Fibroblast of lung (primary cell): ENCODE measurements around the gene DUSP8. TPM values are rescaled to one million over a fixed set of nuclear protein-coding genes. Genes with fewer than 3 reads are reported as not detected.

ENCODE experiments used
- DNase-seq, 2 donors: peaks; one replicate each; pipeline versions ENCODE4 v3.0.0 to v3.0.0-alpha.2; 2010; ENCODE audit warnings: low read depth in 2 of 2
- H2AFZ ChIP-seq: 2 replicates; pipeline ENCODE4 v1.5.1; 2012; ENCODE audit warnings: low read length, control low read depth, inconsistent platforms
- H3K27ac ChIP-seq: 2 replicates; pipeline ENCODE4 v1.5.1; 2011; ENCODE audit warnings: low read length, control low read depth; ENCODE audit not compliant: insufficient read depth
- H3K27me3 ChIP-seq: 2 replicates; pipeline ENCODE4 v1.5.1; 2011; ENCODE audit warnings: mild to moderate bottlenecking, low read length; ENCODE audit not compliant: control insufficient read depth, insufficient read depth
- H3K36me3 ChIP-seq: 2 replicates; pipeline ENCODE4 v1.5.1; 2011; ENCODE audit warnings: low read length; ENCODE audit not compliant: control insufficient read depth, insufficient read depth
- H3K4me1 ChIP-seq: 2 replicates; pipeline ENCODE4 v1.5.1; 2011; ENCODE audit warnings: low read length; ENCODE audit not compliant: control insufficient read depth, insufficient read depth; ENCODE audit errors: extremely low read depth
- H3K4me2 ChIP-seq: 2 replicates; pipeline ENCODE4 v1.5.1; 2011; ENCODE audit warnings: low read length, control low read depth; ENCODE audit not compliant: insufficient read depth; ENCODE audit errors: extremely low read depth
- H3K4me3 ChIP-seq, 4 experiments: fragments of 200-600 bp in 1 of 4; sonication (generic) in 1 of 4; replicated peaks in 1 of 4; 2 replicates each; pipeline ENCODE4 v1.5.1; 2011 to 2016; ENCODE audit warnings: low read length in 4 of 4, low read depth in 3 of 4, mild to moderate bottlenecking in 3 of 4, control low read depth in 2 of 4, inconsistent platforms in 1 of 4, mixed read lengths in 1 of 4; ENCODE audit not compliant: insufficient read depth in 1 of 4; ENCODE audit errors: control extremely low read depth in 1 of 4
- H3K79me2 ChIP-seq: 2 replicates; pipeline ENCODE4 v1.5.1; 2012; ENCODE audit warnings: mild to moderate bottlenecking, low read length, inconsistent platforms; ENCODE audit not compliant: control insufficient read depth, insufficient read depth
- H3K9ac ChIP-seq: 2 replicates; pipeline ENCODE4 v1.5.1; 2011; ENCODE audit warnings: mild to moderate bottlenecking, low read length, control low read depth; ENCODE audit not compliant: insufficient read depth
- H3K9me3 ChIP-seq: 2 replicates; pipeline ENCODE4 v1.5.1; 2012; ENCODE audit warnings: low read depth, low read length; ENCODE audit not compliant: control insufficient read depth, insufficient read depth
- H4K20me1 ChIP-seq: 2 replicates; pipeline ENCODE4 v1.5.1; 2011; ENCODE audit warnings: low read length; ENCODE audit not compliant: control insufficient read depth, insufficient read depth; ENCODE audit errors: extremely low read depth
- EZH2 ChIP-seq: IDR thresholded peaks from 2 replicates; pipeline ENCODE4 v1.5.1; 2012; ENCODE audit warnings: low read length, control low read depth, mild to moderate bottlenecking; ENCODE audit errors: missing control alignments
- polyA plus RNA-seq, 2 donors: library from polyadenylated mRNA; depleted of rRNA in 1 of 2; stranded (reverse) in 1 of 2; unstranded in 1 of 2; fragments of >200 nt; gene quantifications; 2 replicates each; pipeline ENCODE4 v1.2.1, GENCODE V29; 2011 to 2012; ENCODE audit warnings: missing spikeins in 1 of 2
- total RNA-seq: library from RNA; depleted of rRNA; stranded (reverse); fragments of >200 nt; gene quantifications from 2 replicates; pipeline ENCODE4 v1.2.1, GENCODE V29; 2014
- TF ChIP-seq, protein P1 (sequence below), 2 donors: IDR thresholded peaks in 1 of 2; conservative IDR thresholded peaks in 1 of 2; 1 replicate in 1 of 2; 2 replicates in 1 of 2; pipeline ENCODE4 v1.5.1; 2011 to 2012; ENCODE audit warnings: low read length in 2 of 2, control low read depth in 1 of 2, inconsistent platforms in 1 of 2, low read depth in 1 of 2, mild to moderate bottlenecking in 1 of 2

DUSP8 gene
- total and polyA plus RNA-seq, 2 donors (not counting 1 experiment from before 2014, with no cell fraction given), result 0.62 to 0.66 TPM

DNA sequence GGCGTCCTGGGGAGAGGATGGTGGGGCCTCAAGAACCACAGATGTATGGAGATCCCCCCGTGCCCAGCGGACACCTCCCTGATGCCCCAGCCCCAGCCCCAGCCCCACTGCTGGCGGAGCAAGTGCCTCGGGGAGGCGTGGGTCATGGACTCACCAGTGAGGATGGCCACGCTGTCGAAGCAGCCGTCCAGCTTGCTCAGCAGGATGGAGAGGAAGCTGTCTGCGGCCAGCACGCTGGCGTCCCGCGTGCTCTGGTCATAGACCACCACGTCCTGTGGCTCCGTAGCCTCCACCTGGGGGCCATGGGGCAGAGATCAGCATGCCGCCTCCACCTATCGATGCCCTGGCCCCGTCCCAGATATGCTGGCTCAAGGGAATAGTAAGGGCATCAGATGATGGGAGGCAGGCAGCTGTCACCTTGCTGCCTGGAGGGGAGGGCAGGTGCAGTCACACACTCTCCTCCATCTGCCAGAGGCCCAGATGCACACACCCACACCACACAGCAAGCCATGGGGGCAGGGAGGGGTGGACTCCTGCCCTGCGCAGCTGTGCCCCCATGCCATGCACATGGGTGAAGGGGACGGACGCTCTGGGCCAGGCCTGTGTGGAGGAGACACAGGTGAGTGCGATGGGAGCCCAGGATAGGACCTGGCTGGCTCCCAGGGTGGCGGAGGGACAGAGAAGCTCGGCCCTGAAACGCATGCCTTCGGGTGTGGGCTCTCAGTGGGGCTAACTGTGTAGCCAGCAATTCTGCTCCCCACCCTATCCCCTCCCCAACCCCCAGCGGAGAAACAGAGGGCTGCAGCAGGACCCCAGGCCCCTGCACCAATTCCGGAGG is 8.2 kb downstream of the DUSP8 start:
- Histone ChIP-seq H3K79me2 (no peaks in the 10 kb centered on the region), H3K4me2 (no peak overlapping the region), H3K4me3 (no peak overlapping the region), H3K36me3 (no peaks in the 10 kb centered on the region), H4K20me1 (no peaks in the 10 kb centered on the region), H3K27ac (no peak overlapping the region), H2AFZ (no peak overlapping the region), H3K4me1 (peaks cover under 1% of the 10 kb centered on the region), H3K27me3 (no peaks in the 10 kb centered on the region), H3K9ac (no peak overlapping the region), H3K9me3 (no peaks in the 10 kb centered on the region)
- no peak for TF ChIP-seq EZH2
- TF ChIP-seq, protein P1, sequence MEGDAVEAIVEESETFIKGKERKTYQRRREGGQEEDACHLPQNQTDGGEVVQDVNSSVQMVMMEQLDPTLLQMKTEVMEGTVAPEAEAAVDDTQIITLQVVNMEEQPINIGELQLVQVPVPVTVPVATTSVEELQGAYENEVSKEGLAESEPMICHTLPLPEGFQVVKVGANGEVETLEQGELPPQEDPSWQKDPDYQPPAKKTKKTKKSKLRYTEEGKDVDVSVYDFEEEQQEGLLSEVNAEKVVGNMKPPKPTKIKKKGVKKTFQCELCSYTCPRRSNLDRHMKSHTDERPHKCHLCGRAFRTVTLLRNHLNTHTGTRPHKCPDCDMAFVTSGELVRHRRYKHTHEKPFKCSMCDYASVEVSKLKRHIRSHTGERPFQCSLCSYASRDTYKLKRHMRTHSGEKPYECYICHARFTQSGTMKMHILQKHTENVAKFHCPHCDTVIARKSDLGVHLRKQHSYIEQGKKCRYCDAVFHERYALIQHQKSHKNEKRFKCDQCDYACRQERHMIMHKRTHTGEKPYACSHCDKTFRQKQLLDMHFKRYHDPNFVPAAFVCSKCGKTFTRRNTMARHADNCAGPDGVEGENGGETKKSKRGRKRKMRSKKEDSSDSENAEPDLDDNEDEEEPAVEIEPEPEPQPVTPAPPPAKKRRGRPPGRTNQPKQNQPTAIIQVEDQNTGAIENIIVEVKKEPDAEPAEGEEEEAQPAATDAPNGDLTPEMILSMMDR (conservative IDR thresholded peaks at IDR 0.05 in 1 of 2, IDR thresholded peaks at IDR 0.05 in 1 of 2; ENCODE audit: low read depth in 1 of 2, low read length in 2 of 2), result no peak
- DNase-seq, result no peak

DNA sequence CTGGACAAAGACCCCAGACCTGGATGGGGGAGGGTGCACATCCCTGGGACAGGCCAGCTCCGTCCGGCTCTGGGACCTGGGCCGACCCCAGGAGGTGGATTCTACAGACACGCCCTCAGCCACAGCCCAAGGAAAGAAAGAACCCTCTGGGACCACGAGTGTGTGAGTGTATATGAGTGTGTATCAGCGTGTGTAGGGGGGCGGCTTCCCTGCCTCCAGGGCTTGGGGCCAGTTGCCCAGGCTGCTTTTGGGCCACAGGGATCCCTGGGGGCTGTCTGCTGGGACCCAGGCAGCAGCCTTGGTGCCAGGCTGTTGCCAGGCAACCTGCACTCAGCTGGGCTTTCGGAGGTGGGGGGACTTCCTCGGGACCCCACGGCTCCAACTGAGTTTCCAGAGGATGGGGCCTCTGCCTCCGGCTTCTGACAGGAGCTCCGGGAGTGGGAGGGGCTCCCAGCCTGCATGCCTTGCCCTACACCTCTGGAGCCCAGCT is 8.9 kb downstream of the DUSP8 start:
- Histone ChIP-seq H3K79me2 (no peaks in the 10 kb centered on the region), H4K20me1 (no peaks in the 10 kb centered on the region)

DNA sequence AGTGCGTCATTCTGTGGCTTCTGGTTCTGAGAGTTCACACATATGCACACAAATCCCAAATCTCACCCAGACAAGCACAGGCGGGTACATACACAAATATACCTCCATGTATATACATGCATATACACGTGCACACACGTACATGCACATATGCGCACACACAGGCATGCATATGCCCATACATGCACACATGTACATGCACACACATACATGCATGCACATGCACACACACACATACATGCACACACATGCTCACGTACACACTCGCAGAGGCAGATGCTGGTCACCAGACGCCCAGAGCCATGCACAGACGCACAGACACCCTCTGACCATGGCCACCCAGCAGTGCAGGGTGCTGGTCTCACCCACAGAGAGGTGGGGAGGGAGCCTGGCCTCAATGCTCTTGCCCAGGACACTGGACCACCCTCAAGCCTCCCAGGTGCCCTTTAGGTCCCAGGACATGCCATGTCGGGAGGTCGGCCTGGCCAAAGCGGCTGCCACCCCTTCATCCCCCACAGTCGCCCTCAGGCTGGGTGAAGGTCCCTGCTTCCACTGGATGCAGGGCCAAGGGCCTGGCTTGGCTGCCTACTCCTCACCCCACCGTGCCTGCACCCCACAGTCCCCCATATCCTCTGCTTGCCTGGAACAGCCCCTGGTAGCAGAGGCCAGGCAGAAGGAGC is 9.5 kb downstream of the DUSP8 start:
- H4K20me1 ChIP-seq, result no peaks in the 10 kb centered on the region
- H3K9ac ChIP-seq, result no peak overlapping the region
- no peaks in the 10 kb centered on the region for H3K79me2 ChIP-seq
- no peaks in the 10 kb centered on the region for H3K36me3 ChIP-seq
- peaks cover 5% of the 10 kb centered on the region for H3K4me1 ChIP-seq
- H3K27me3 ChIP-seq, result no peaks in the 10 kb centered on the region
- H3K9me3 ChIP-seq, result no peaks in the 10 kb centered on the region
- no peak overlapping the region for H3K4me3 ChIP-seq
- TF ChIP-seq, protein P1 (conservative IDR thresholded peaks at IDR 0.05 in 1 of 2, IDR thresholded peaks at IDR 0.05 in 1 of 2; ENCODE audit: low read depth in 1 of 2, low read length in 2 of 2), result no peak
- TF ChIP-seq EZH2, result no peak
- no peak overlapping the region for H3K27ac ChIP-seq
- no peak overlapping the region for H2AFZ ChIP-seq
- DNase-seq, result no peak
- H3K4me2 ChIP-seq, result no peak overlapping the region

More for the DNA sequence above, 8.9 kb downstream of the DUSP8 start:
- no peak for DNase-seq
- TF ChIP-seq EZH2, result no peak
- TF ChIP-seq, protein P1 (conservative IDR thresholded peaks at IDR 0.05 in 1 of 2, IDR thresholded peaks at IDR 0.05 in 1 of 2; ENCODE audit: low read depth in 1 of 2, low read length in 2 of 2), result no peak
- Histone ChIP-seq H3K4me2 (no peak overlapping the region), H3K27ac (no peak overlapping the region), H3K4me3 (no peak overlapping the region), H3K4me1 (peaks cover 5% of the 10 kb centered on the region), H3K9ac (no peak overlapping the region), H3K36me3 (no peaks in the 10 kb centered on the region), H3K9me3 (no peaks in the 10 kb centered on the region), H3K27me3 (no peaks in the 10 kb centered on the region), H2AFZ (no peak overlapping the region)
